ENCODE results near the gene NOP56.

GRCh38 chr20:2606507-2607006 lies 45.9 kb upstream of the NOP56 start:
- TF ChIP-seq POLR2A (IDR thresholded peaks at IDR 0.05) (no peak), CTCF (IDR thresholded peaks at IDR 0.05) (no peak), EP300 (IDR thresholded peaks at IDR 0.05) (no peak)
